WERI-Rb-1 (cell line): ENCODE data around the gene CCDC15.
"Not testable (repeated sequence)": the region's sequence is repeated elsewhere in the genome, so short reads cannot be mapped to it uniquely, and the experiment has no call there.

Source experiments
- DNase-seq: peaks from one replicate; pipeline ENCODE4 v3.0.0-alpha.2; 2020
- H3K27ac ChIP-seq: fragments of 250-450 bp; sonication (Bioruptor Pico); 2 replicates; pipeline ENCODE4 v1.5.1; 2020; ENCODE audit warnings: mild to moderate bottlenecking, moderate library complexity
- H3K27me3 ChIP-seq: fragments of 250-450 bp; sonication (Bioruptor Pico); 2 replicates; pipeline ENCODE4 v1.5.1; 2021; ENCODE audit warnings: mild to moderate bottlenecking, low read depth, moderate library complexity; ENCODE audit not compliant: insufficient read depth, severe bottlenecking
- H3K36me3 ChIP-seq: fragments of 250-450 bp; sonication (Bioruptor Pico); 2 replicates; pipeline ENCODE4 v1.5.1; 2020; ENCODE audit warnings: mild to moderate bottlenecking, moderate library complexity
- H3K4me3 ChIP-seq: 2 replicates; pipeline ENCODE4 v1.5.1; 2011; ENCODE audit warnings: low read depth, mild to moderate bottlenecking, control low read depth, low read length
- H3K9me3 ChIP-seq: fragments of 250-450 bp; sonication (Bioruptor Pico); 2 replicates; pipeline ENCODE4 v1.5.1; 2021; ENCODE audit warnings: mild to moderate bottlenecking, moderate library complexity; ENCODE audit not compliant: severe bottlenecking
- TF ChIP-seq, protein P1 (sequence below): IDR thresholded peaks from 2 replicates; pipeline ENCODE4 v1.5.1; 2011; ENCODE audit warnings: low read depth, mild to moderate bottlenecking, control low read depth, inconsistent platforms, low read length

The CCDC15 gene

DNA sequence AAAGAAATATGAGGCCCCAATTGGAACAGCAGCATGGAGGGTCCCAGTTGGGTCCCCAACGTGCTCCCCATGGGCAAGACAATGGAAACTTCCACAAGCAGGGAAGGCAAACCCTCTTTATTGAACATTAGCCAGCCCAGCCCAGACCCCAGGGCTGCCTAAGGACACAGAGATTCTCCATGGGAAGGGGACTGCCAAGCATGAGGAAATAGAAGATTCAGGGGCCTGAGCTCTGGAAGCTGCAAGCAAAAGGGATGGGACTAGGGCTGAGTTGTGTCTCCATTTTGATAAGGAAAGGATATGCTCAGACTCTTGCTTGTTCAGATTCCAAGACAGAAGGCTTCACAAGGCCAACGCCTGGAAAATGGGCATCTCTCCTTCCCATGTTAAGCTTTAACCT is 134.1 kb downstream of the CCDC15 start:
- H3K4me3 ChIP-seq = no peak overlapping the region
- H3K36me3 ChIP-seq = no peaks in the 10 kb centered on the region
- no peaks in the 10 kb centered on the region for H3K27me3 ChIP-seq
- no peak for DNase-seq
- TF ChIP-seq, protein P1, sequence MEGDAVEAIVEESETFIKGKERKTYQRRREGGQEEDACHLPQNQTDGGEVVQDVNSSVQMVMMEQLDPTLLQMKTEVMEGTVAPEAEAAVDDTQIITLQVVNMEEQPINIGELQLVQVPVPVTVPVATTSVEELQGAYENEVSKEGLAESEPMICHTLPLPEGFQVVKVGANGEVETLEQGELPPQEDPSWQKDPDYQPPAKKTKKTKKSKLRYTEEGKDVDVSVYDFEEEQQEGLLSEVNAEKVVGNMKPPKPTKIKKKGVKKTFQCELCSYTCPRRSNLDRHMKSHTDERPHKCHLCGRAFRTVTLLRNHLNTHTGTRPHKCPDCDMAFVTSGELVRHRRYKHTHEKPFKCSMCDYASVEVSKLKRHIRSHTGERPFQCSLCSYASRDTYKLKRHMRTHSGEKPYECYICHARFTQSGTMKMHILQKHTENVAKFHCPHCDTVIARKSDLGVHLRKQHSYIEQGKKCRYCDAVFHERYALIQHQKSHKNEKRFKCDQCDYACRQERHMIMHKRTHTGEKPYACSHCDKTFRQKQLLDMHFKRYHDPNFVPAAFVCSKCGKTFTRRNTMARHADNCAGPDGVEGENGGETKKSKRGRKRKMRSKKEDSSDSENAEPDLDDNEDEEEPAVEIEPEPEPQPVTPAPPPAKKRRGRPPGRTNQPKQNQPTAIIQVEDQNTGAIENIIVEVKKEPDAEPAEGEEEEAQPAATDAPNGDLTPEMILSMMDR = no peak
- no peak overlapping the region for H3K27ac ChIP-seq
- H3K9me3 ChIP-seq = no peaks in the 10 kb centered on the region

DNA sequence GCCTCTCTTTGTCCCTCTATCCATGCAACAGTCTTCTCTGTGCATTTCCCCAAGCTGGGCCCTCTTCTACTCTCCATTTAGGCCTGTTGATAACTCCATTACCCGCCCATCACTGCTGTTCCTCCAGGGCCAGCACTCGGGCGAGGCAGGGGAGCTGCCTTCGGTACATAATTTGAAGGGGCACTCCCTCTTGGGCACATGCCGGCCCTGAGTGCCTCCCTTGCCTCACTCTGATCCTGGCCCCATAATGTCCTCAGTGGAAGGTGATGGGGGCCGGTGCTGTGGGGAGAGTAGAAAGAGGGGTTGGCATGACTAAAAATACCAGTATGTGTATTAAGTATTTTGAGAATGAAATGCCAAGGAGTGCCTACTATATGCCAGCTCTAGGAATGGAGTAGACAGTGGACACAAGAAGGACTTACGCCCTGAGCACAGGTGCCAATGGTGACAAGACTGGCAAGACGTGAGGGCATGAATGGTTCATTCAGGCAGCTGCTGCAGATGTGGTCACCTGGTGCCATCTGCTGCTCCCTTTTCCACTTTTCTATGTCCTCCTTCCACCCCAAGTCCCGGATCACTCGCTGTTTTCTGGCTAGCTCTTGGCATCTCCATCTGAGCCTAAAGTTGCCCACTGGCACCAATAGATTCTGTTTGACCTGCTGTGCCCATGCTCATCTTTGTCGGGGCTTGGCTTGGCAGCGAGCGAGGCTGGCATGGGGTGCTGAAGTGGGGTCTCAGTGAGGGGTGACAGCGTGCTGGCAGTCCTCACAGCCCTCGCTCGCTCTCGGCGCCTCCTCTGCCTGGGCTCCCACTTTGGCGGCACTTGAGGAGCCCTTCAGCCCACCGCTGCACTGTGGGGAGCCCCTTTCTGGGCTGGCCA is 134.8 kb downstream of the CCDC15 start:
- no peak overlapping the region for H3K27ac ChIP-seq
- no peak overlapping the region for H3K4me3 ChIP-seq
- H3K9me3 ChIP-seq = no peaks in the 10 kb centered on the region
- no peaks in the 10 kb centered on the region for H3K27me3 ChIP-seq
- no peaks in the 10 kb centered on the region for H3K36me3 ChIP-seq
- DNase-seq = no peak
- TF ChIP-seq, protein P1 = no peak

DNA sequence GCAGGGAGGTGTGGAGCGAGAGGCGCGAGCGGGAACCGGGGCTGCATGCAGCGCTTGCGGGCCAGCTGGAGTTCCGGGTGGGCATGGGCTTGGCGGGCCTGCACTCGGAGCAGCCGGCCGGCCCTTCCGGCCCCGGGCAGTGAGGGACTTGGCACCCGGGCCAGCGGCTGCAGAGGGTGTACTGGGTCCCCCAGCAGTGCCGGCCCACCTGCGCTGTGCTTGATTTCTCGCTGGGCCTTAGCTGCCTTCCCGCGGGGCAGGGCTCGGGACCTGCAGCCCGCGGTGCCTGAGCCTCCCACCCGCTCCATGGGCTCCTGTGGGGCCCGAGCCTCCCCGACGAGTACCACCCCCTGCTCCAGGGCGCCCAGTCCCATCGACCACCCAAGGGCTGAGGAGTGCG is 135.5 kb downstream of the CCDC15 start:
- H3K27ac ChIP-seq, DNase-seq, H3K36me3 ChIP-seq, H3K27me3 ChIP-seq, H3K4me3 ChIP-seq, H3K9me3 ChIP-seq: not testable (repeated sequence)

DNA sequence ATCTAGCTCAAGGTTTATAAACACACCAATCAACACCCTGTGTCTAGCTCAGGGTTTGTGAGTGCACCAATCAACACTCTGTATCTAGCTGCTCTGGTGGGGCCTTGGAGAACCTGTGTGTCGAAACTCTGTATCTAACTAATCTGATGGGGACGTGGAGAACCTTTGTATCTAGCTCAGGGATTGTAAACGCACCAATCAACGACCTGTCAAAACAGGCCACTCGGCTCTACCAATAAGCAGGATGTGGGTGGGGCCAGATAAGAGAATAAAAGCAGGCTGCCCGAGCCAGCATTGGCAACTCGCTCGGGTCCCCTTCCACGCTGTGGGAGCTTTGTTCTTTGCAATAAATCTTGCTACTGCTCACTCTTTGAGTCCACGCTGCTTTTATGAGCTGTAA is 136.1 kb downstream of the CCDC15 start:
- H3K4me3 ChIP-seq, H3K9me3 ChIP-seq, H3K27ac ChIP-seq, DNase-seq, H3K36me3 ChIP-seq, H3K27me3 ChIP-seq: not testable (repeated sequence)

DNA sequence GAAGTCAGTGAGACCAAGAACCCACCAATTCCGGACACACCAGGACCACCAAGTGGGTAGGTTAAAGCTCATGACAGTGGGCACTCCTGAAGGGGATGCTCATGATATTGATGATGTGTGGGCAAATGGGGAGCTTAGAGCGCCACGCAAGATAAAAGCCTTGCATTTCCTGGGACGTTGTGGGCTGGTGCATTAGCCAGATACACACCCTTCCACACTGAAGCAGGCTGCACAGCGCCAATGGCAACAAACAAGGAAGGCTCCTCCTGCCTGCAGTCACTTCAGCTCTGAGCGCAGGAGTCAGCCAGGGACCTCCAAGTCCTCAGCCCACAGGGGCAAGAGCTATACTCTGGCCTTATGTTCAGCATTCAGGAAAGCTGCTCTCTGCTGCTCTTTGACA is 136.8 kb downstream of the CCDC15 start:
- Histone ChIP-seq H3K9me3 (no peaks in the 10 kb centered on the region), H3K4me3 (no peak overlapping the region), H3K27me3 (no peaks in the 10 kb centered on the region), H3K27ac (no peak overlapping the region), H3K36me3 (no peaks in the 10 kb centered on the region)
- TF ChIP-seq, protein P1 = no peak
- no peak for DNase-seq
